Keratinocyte (primary cell): Measurements from ENCODE around the gene LMOD2. TPM values are rescaled to one million over a fixed set of nuclear protein-coding genes. Genes with fewer than 3 reads are reported as not detected.
"Not testable (repeated sequence)": the region's sequence is repeated elsewhere in the genome, so short reads cannot be mapped to it uniquely, and the experiment has no call there.

Experiments
- DNase-seq: peaks from one replicate; pipeline ENCODE4 v3.0.0-alpha.2; 2011; ENCODE audit warnings: low read depth, missing footprints, low spot score
- FAIRE-seq: peaks from 2 replicates; lab custom pipeline; 2011; peaks lifted over from hg19 to GRCh38; lab: Jason Lieb, UNC
- H2AFZ ChIP-seq: 2 replicates; pipeline ENCODE4 v1.6.0; 2012; ENCODE audit warnings: low read length, control low read depth, inconsistent platforms; ENCODE audit not compliant: control insufficient read depth
- H3K27ac ChIP-seq: 2 replicates; pipeline ENCODE4 v1.5.1; 2011; ENCODE audit warnings: low read length; ENCODE audit not compliant: control insufficient read depth, insufficient read depth
- H3K27me3 ChIP-seq: 3 replicates; pipeline ENCODE4 v1.6.0; 2011; ENCODE audit warnings: low read length; ENCODE audit not compliant: control insufficient read depth, insufficient read depth; ENCODE audit errors: extremely low read depth
- H3K36me3 ChIP-seq, 2 experiments: 2 replicates in 1 of 2; 3 replicates in 1 of 2; pipeline ENCODE4 v1.5.1; 2011; ENCODE audit warnings: low read length in 2 of 2, mild to moderate bottlenecking in 1 of 2; ENCODE audit not compliant: control insufficient read depth in 2 of 2, insufficient read depth in 2 of 2; ENCODE audit errors: extremely low read depth in 1 of 2
- H3K4me1 ChIP-seq: 3 replicates; pipeline ENCODE4 v1.5.1; 2011; ENCODE audit warnings: low read length; ENCODE audit not compliant: control insufficient read depth, insufficient read depth; ENCODE audit errors: extremely low read depth
- H3K4me2 ChIP-seq: 3 replicates; pipeline ENCODE4 v1.6.0; 2011; ENCODE audit warnings: low read depth, low read length; ENCODE audit not compliant: control insufficient read depth, insufficient read depth; ENCODE audit errors: extremely low read depth
- H3K4me3 ChIP-seq, 3 experiments: fragments of 200-600 bp in 1 of 3; sonication (generic) in 1 of 3; 2 replicates in 2 of 3; 3 replicates in 1 of 3; pipeline ENCODE4 v1.5.1; 2011 to 2016; ENCODE audit warnings: low read length in 3 of 3, mild to moderate bottlenecking in 3 of 3, control low read depth in 2 of 3, inconsistent platforms in 1 of 3, low read depth in 1 of 3, mixed read lengths in 1 of 3, mixed run types in 1 of 3, moderate library complexity in 1 of 3; ENCODE audit not compliant: control insufficient read depth in 2 of 3, insufficient read depth in 2 of 3; ENCODE audit errors: extremely low read depth in 1 of 3
- H3K79me2 ChIP-seq: 2 replicates; pipeline ENCODE4 v1.6.0; 2012; ENCODE audit warnings: low read length; ENCODE audit not compliant: control insufficient read depth, insufficient read depth
- H3K9ac ChIP-seq: 3 replicates; pipeline ENCODE4 v1.6.0; 2011; ENCODE audit warnings: low read length; ENCODE audit not compliant: control insufficient read depth, insufficient read depth; ENCODE audit errors: extremely low read depth
- H3K9me1 ChIP-seq: 3 replicates; pipeline ENCODE4 v1.6.0; 2011; ENCODE audit warnings: low read length; ENCODE audit not compliant: control insufficient read depth, insufficient read depth; ENCODE audit errors: extremely low read depth
- H3K9me3 ChIP-seq: 2 replicates; pipeline ENCODE4 v1.5.1; 2012; ENCODE audit warnings: low read depth, low read length; ENCODE audit not compliant: control insufficient read depth
- H4K20me1 ChIP-seq: 3 replicates; pipeline ENCODE4 v1.6.0; 2011; ENCODE audit warnings: low read length; ENCODE audit not compliant: control insufficient read depth, insufficient read depth; ENCODE audit errors: extremely low read depth
- EZH2 ChIP-seq: IDR thresholded peaks from one replicate; pipeline ENCODE4 v1.6.1; 2012; ENCODE audit warnings: inconsistent platforms, mild to moderate bottlenecking, low read length, moderate library complexity
- dilution Hi-C: fragments of 300-500 bp; cut with MboI; formaldehyde crosslinking; loops from one replicate; pipeline ENCODE4 v1.7.0; 2020; ENCODE audit warnings: low sequenced_read_pairs; ENCODE audit not compliant: extremely low pct_ligation_motif_present
- polyA plus RNA-seq, 5 experiments: library from polyadenylated mRNA; depleted of rRNA in 3 of 5; stranded (reverse) in 3 of 5; stranded (forward) in 1 of 5; unstranded in 1 of 5; fragments of >200 nt; gene quantifications; 1 replicate in 1 of 5; 2 replicates in 3 of 5; 3 replicates in 1 of 5; pipeline versions ENCODE4 v1.2.1 to v1.2.3, GENCODE V29; 2011 to 2012; ENCODE audit warnings: missing spikeins in 2 of 5, low read depth in 1 of 5, low replicate concordance in 1 of 5
- TF ChIP-seq, protein P1 (sequence below), 3 experiments: IDR thresholded peaks in 1 of 3; conservative IDR thresholded peaks in 1 of 3; optimal IDR thresholded peaks in 1 of 3; 2 replicates in 2 of 3; 3 replicates in 1 of 3; pipeline versions ENCODE3 to v1.5.1; 2011; ENCODE audit warnings: low read length in 3 of 3, mild to moderate bottlenecking in 3 of 3, moderate library complexity in 2 of 3, control low read depth in 1 of 3, inconsistent platforms in 1 of 3; ENCODE audit not compliant: insufficient read depth in 2 of 3; ENCODE audit errors: extremely low read depth in 1 of 3

The LMOD2 gene
- polyA plus RNA-seq, 1 donor (not counting 4 experiments of a cell fraction or from before 2014, with no cell fraction given): not detected

DNA sequence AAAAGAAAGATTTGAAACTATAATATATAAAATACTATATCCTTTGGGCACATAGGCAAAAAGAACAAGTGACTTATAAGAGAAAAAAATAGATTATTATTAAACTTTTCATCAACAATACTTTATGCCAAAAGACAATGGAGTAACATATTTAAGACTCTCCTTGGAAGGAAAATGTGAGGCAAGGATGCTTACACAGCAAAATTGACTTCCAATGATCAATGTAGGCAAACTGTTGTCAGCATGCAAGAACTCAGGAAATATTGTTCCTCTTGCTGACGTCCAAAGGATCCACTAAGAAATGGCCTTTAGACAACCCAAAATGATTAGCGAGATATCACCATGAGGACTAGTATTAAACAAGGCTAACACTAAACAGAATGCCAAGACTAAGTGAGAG is 22.9 kb upstream of the LMOD2 start:
- FAIRE-seq (no peak), DNase-seq (no peak)
- H3K9ac ChIP-seq: no peak overlapping the region
- no peaks in the 10 kb centered on the region for H3K9me3 ChIP-seq
- H3K4me3 ChIP-seq: no peak overlapping the region
- H3K36me3 ChIP-seq: no peaks in the 10 kb centered on the region
- H3K79me2 ChIP-seq: no peaks in the 10 kb centered on the region
- TF ChIP-seq, protein P1, sequence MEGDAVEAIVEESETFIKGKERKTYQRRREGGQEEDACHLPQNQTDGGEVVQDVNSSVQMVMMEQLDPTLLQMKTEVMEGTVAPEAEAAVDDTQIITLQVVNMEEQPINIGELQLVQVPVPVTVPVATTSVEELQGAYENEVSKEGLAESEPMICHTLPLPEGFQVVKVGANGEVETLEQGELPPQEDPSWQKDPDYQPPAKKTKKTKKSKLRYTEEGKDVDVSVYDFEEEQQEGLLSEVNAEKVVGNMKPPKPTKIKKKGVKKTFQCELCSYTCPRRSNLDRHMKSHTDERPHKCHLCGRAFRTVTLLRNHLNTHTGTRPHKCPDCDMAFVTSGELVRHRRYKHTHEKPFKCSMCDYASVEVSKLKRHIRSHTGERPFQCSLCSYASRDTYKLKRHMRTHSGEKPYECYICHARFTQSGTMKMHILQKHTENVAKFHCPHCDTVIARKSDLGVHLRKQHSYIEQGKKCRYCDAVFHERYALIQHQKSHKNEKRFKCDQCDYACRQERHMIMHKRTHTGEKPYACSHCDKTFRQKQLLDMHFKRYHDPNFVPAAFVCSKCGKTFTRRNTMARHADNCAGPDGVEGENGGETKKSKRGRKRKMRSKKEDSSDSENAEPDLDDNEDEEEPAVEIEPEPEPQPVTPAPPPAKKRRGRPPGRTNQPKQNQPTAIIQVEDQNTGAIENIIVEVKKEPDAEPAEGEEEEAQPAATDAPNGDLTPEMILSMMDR (optimal IDR thresholded peaks at IDR 0.05 in 1 of 3, IDR thresholded peaks at IDR 0.05 in 1 of 3, conservative IDR thresholded peaks at IDR 0.05 in 1 of 3; ENCODE audit: extremely low read depth in 1 of 3, insufficient read depth in 2 of 3, low read length in 3 of 3): no peak
- no peak for TF ChIP-seq EZH2
- no peaks in the 10 kb centered on the region for H4K20me1 ChIP-seq
- dilution Hi-C loops: no loop called here
- peaks cover 17% of the 10 kb centered on the region for H3K4me1 ChIP-seq
- H3K27ac ChIP-seq: no peak overlapping the region
- H2AFZ ChIP-seq: no peak overlapping the region
- H3K4me2 ChIP-seq: no peak overlapping the region
- no peaks in the 10 kb centered on the region for H3K27me3 ChIP-seq
- H3K9me1 ChIP-seq: no peaks in the 10 kb centered on the region

DNA sequence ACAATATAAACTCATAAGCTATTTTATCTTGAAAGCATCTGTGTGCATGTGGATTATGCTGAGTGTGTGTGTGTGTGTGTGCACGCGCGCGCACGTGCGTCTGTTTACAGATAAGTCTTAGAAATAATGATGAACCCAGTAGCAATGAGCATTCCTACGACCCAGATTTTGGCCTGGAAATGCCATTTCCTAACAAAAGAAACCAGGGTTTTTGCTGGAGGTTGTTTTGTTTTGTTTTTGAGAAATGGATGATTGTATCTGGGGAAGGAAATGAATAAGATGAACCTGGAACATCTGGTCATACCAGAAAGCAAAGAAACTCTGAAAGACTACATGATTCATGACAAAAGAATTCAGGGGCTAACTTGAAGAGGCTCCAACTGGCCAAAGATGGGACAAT is 22.1 kb upstream of the LMOD2 start:
- TF ChIP-seq EZH2: no peak
- TF ChIP-seq, protein P1 (optimal IDR thresholded peaks at IDR 0.05 in 1 of 3, IDR thresholded peaks at IDR 0.05 in 1 of 3, conservative IDR thresholded peaks at IDR 0.05 in 1 of 3; ENCODE audit: extremely low read depth in 1 of 3, insufficient read depth in 2 of 3, low read length in 3 of 3): no peak
- Histone ChIP-seq H3K36me3 (no peaks in the 10 kb centered on the region), H3K9ac (no peak overlapping the region), H3K27me3 (no peaks in the 10 kb centered on the region), H3K79me2 (no peaks in the 10 kb centered on the region), H3K9me1 (no peaks in the 10 kb centered on the region), H2AFZ (peak overlapping the region; percentile 23), H3K4me2 (peak overlapping the region; percentile 56), H4K20me1 (no peaks in the 10 kb centered on the region), H3K9me3 (no peaks in the 10 kb centered on the region), H3K27ac (no peak overlapping the region), H3K4me3 (peak overlapping the region in 1 of 3 experiments; percentile 36), H3K4me1 (peaks cover 17% of the 10 kb centered on the region)
- dilution Hi-C loops: no loop called here
- DNase-seq: peak; percentile 40
- FAIRE-seq: peak; percentile 74

DNA sequence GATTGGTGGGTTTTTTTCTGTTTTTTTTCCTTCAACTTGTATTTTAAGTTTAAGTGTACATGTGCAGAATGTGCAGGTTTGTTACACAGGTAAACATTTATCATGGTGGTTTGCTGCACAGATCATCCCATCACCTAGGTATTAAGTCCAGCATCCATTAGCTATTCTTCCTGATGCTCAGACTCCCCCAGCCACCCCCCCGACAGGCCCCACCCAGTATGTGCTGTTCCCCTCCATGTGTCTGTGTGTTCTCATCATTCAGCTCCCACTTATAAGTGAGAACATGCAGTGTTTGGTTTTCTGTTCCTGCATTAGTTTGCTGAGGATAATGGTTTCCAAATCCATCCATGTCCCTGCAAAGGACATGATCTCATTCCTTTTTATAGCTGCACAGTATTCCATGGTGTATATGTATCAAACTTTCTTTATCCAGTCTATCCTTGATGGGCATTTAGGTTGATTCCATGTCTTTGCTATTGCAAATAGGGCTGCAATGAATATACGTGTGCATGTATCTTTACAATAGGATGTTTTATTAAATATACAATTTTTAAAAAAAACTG is 21.6 kb upstream of the LMOD2 start:
- Histone ChIP-seq H3K4me2 (peak overlapping the region; percentile 56), H3K4me1 (peaks cover 17% of the 10 kb centered on the region)
- H3K27me3 ChIP-seq, H3K9me3 ChIP-seq, H3K9ac ChIP-seq, H4K20me1 ChIP-seq, H2AFZ ChIP-seq, H3K9me1 ChIP-seq, H3K4me3 ChIP-seq, H3K79me2 ChIP-seq, dilution Hi-C loops, DNase-seq, FAIRE-seq, H3K36me3 ChIP-seq, H3K27ac ChIP-seq: not testable (repeated sequence)
